Vagina (tissue), 2 donors: ENCODE data around the gene RARA.

ENCODE experiments used
- CTCF ChIP-seq, 3 experiments: fragments of 450-650 bp in 2 of 3; fragments of 200-600 bp in 1 of 3; sonication (generic) in 1 of 3; IDR thresholded peaks; one replicate each; pipeline ENCODE4 v1.5.1; 2017 to 2019; ENCODE audit warnings: antibody characterized with exemption in 3 of 3, mild to moderate bottlenecking in 2 of 3, moderate library complexity in 2 of 3
- POLR2A ChIP-seq, 2 donors: fragments of 450-650 bp; IDR thresholded peaks; one replicate each; pipeline ENCODE4 v1.6.1; 2017; ENCODE audit warnings: antibody characterized with exemption in 2 of 2, mild to moderate bottlenecking in 2 of 2, moderate library complexity in 2 of 2

GRCh38 chr17:40327735-40328385 is 18.9 kb downstream of the RARA start:
- TF ChIP-seq CTCF (IDR thresholded peaks at IDR 0.05) (no peak), POLR2A (IDR thresholded peaks at IDR 0.05) (no peak)
